Large intestine (tissue), 3 donors: ENCODE data around the gene EEPD1. TPM values are rescaled to one million over a fixed set of nuclear protein-coding genes. Genes with fewer than 3 reads are reported as not detected.
"Not testable (repeated sequence)": the region's sequence is repeated elsewhere in the genome, so short reads cannot be mapped to it uniquely, and the experiment has no call there.

Experiments
- DNase-seq, 2 donors: peaks; one replicate each; pipeline versions ENCODE4 v3.0.0 to v3.0.0-alpha.2; 2013
- H3K27ac ChIP-seq: one replicate; pipeline ENCODE4 v1.5.1; 2013; ENCODE audit warnings: low read length
- H3K27me3 ChIP-seq: 2 replicates; pipeline ENCODE4 v1.6.1; 2013; ENCODE audit warnings: low read length; ENCODE audit not compliant: control insufficient read depth, insufficient read depth
- H3K36me3 ChIP-seq: 2 replicates; pipeline ENCODE4 v1.6.1; 2013; ENCODE audit warnings: low read length; ENCODE audit not compliant: control insufficient read depth, insufficient read depth
- H3K4me1 ChIP-seq: one replicate; pipeline ENCODE4 v1.6.1; 2013; ENCODE audit warnings: low read length; ENCODE audit not compliant: control insufficient read depth, insufficient read depth
- H3K4me3 ChIP-seq: one replicate; pipeline ENCODE4 v1.5.1; 2013; ENCODE audit warnings: low read length
- H3K9me3 ChIP-seq: one replicate; pipeline ENCODE4 v1.6.1; 2013; ENCODE audit warnings: mild to moderate bottlenecking, low read depth, low read length, moderate library complexity; ENCODE audit not compliant: control insufficient read depth
- WGBS: methylation state at CpG from one replicate; pipeline ENCODE4 v1.1.5; 2013; ENCODE audit warnings: low lambda C conversion rate; ENCODE audit not compliant: insufficient coverage; 5-methylcytosine and 5-hydroxymethylcytosine counted together
- polyA plus RNA-seq: library from polyadenylated mRNA; unstranded; fragments of 120-200 nt; gene quantifications from one replicate; pipeline ENCODE4 v1.2.1, GENCODE V29; 2013

The EEPD1 gene
- polyA plus RNA-seq, 1 donor, result 8.4 TPM

- Histone ChIP-seq H3K36me3 (no peaks in the 10 kb centered on the region), H3K27ac (no peak overlapping the region), H3K4me1 (no peaks in the 10 kb centered on the region), H3K27me3 (no peaks in the 10 kb centered on the region), H3K4me3 (no peak overlapping the region), H3K9me3 (peaks cover 10% of the 10 kb centered on the region)
- DNase-seq, result no peak
- 100% methylated on average over 1 of the region's 6 CpGs for WGBS
Observed at GRCh38 chr7:36231406-36231805, 78.4 kb downstream of the EEPD1 start.

- no peaks in the 10 kb centered on the region for H3K4me1 ChIP-seq
- H3K27me3 ChIP-seq, result no peaks in the 10 kb centered on the region
- peaks cover 11% of the 10 kb centered on the region for H3K9me3 ChIP-seq
- H3K4me3 ChIP-seq, result no peak overlapping the region
- WGBS, result no CpG with 5 or more reads among the region's 1 CpG
- DNase-seq, result no peak
- H3K27ac ChIP-seq, result no peak overlapping the region
- H3K36me3 ChIP-seq, result no peaks in the 10 kb centered on the region
Observed at GRCh38 chr7:36232555-36232954, 79.5 kb downstream of the EEPD1 start.

DNA sequence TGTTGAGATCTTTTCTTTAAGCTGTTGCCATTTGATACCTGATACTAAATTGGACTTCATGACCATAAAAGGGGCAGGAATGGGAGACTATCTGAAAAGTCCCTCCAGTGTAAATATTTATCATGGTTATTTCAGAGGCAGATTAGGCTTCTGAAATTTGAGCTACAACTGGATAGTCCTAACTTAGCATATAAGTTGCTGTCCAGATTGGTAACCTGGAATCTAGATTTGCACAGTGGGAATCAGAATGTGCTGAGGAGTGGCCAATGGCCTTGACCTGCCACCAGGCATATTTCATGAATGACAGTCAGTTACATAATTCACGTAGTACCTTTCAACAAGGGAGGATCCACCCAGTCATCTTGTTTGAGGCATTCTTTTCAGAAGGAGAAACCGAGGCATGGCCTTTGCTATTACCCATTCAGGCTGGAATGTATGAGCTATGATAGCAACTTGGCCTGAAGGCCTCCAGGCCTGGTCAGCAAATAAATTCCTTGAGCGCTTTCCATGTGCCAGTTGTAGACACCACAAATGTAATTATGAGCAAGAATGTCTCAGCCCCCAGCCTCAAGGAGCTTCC is 80.0 kb downstream of the EEPD1 start:
- H3K4me3 ChIP-seq, result no peak overlapping the region
- WGBS, result no CpG with 5 or more reads among the region's 3 CpGs
- H3K9me3 ChIP-seq, result peaks cover 11% of the 10 kb centered on the region
- H3K4me1 ChIP-seq, result no peaks in the 10 kb centered on the region
- no peak for DNase-seq
- H3K27ac ChIP-seq, result no peak overlapping the region
- H3K27me3 ChIP-seq, result no peaks in the 10 kb centered on the region
- H3K36me3 ChIP-seq, result no peaks in the 10 kb centered on the region

GRCh38 chr7:36236073-36236472 is 83.0 kb downstream of the EEPD1 start:
- no peak overlapping the region for H3K4me3 ChIP-seq

GRCh38 chr7:36238138-36238537 is 85.1 kb downstream of the EEPD1 start:
- Histone ChIP-seq H3K36me3 (no peaks in the 10 kb centered on the region), H3K27ac (no peak overlapping the region), H3K9me3 (peaks cover 11% of the 10 kb centered on the region), H3K4me1 (no peaks in the 10 kb centered on the region), H3K4me3 (no peak overlapping the region), H3K27me3 (no peaks in the 10 kb centered on the region)
- no CpG with 5 or more reads among the region's 2 CpGs for WGBS
- DNase-seq, result no peak

More at GRCh38 chr7:36236073-36236472, 83.0 kb downstream of the EEPD1 start:
- DNase-seq, result no peak
- Histone ChIP-seq H3K4me1 (no peaks in the 10 kb centered on the region), H3K27ac (no peak overlapping the region), H3K9me3 (peaks cover 11% of the 10 kb centered on the region), H3K27me3 (no peaks in the 10 kb centered on the region), H3K36me3 (no peaks in the 10 kb centered on the region)
- WGBS, result no CpG with 5 or more reads among the region's 39 CpGs

GRCh38 chr7:36243356-36243755 is 90.3 kb downstream of the EEPD1 start:
- not testable (repeated sequence) for DNase-seq, H3K27ac ChIP-seq, H3K27me3 ChIP-seq, H3K36me3 ChIP-seq, H3K9me3 ChIP-seq, H3K4me1 ChIP-seq, H3K4me3 ChIP-seq
- WGBS, result no CpG with 5 or more reads among the region's 3 CpGs

DNA sequence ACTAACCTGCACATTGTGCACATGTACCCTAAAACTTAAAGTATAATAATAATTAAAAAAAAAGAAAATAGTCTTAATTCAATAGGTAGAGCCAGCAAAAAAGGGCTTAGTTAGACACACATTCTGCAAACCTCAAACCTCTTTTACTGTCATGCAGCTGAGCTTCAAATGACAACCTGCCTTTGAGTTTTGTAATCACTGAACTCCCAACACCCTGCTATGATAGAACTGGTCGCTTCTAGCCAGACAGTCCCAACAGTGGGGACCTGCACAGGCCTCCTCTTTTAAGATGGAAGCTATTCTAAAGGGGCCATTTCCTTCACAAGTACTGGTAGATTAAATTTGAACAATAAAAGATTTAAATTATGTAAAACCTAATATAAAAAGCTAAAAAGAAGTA is 90.9 kb downstream of the EEPD1 start:
- no CpG with 5 or more reads among the region's 1 CpG for WGBS
- not testable (repeated sequence) for H3K27ac ChIP-seq, H3K36me3 ChIP-seq, H3K4me1 ChIP-seq, H3K9me3 ChIP-seq, DNase-seq, H3K4me3 ChIP-seq, H3K27me3 ChIP-seq

- Histone ChIP-seq H3K27me3 (no peaks in the 10 kb centered on the region), H3K27ac (no peak overlapping the region), H3K9me3 (no peaks in the 10 kb centered on the region), H3K4me1 (no peaks in the 10 kb centered on the region), H3K36me3 (no peaks in the 10 kb centered on the region), H3K4me3 (no peak overlapping the region)
- no CpG with 5 or more reads among the region's 5 CpGs for WGBS
- DNase-seq, result no peak
Observed at GRCh38 chr7:36244429-36244828, 91.4 kb downstream of the EEPD1 start.

GRCh38 chr7:36245684-36246299 is 92.7 kb downstream of the EEPD1 start:
- Histone ChIP-seq H3K4me1 (no peaks in the 10 kb centered on the region), H3K4me3 (no peak overlapping the region), H3K27me3 (no peaks in the 10 kb centered on the region), H3K36me3 (no peaks in the 10 kb centered on the region), H3K27ac (no peak overlapping the region), H3K9me3 (no peaks in the 10 kb centered on the region)
- no peak for DNase-seq
- WGBS, result no CpG with 5 or more reads among the region's 4 CpGs

DNA sequence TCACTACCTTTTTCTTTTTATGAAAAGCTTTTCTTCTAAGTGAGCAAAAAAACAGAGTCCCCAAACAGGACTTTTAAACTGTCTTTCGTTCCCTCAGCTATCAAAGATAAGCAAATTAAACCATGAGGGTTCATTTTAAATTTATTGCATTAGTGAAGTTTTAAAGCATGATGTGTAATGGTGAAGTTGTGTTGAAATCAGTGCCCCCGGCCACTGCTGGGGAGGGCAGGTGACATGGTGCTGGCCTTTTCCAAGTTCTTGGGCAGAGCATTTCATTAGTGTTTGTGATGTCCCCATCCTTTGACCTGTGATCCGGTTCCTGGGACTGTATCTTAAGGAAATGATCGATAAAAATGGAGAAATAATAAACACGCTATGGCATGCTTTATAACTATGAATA is 96.0 kb downstream of the EEPD1 start:
- H3K9me3 ChIP-seq, result no peaks in the 10 kb centered on the region
- H3K27me3 ChIP-seq, result no peaks in the 10 kb centered on the region
- 100% methylated on average over 2 of the region's 5 CpGs for WGBS
- no peak overlapping the region for H3K27ac ChIP-seq
- no peaks in the 10 kb centered on the region for H3K4me1 ChIP-seq
- no peak overlapping the region for H3K4me3 ChIP-seq
- no peaks in the 10 kb centered on the region for H3K36me3 ChIP-seq
- no peak for DNase-seq

- Histone ChIP-seq H3K36me3 (no peaks in the 10 kb centered on the region), H3K27me3 (no peaks in the 10 kb centered on the region), H3K4me3 (no peak overlapping the region), H3K9me3 (no peaks in the 10 kb centered on the region), H3K4me1 (no peaks in the 10 kb centered on the region), H3K27ac (no peak overlapping the region)
- WGBS, result 80% methylated on average over 1 of the region's 1 CpG
- no peak for DNase-seq
Observed at GRCh38 chr7:36253699-36254098, 100.6 kb downstream of the EEPD1 start.
